SK-N-MC (cell line): ENCODE results near the gene HYI.

Source experiments
- DNase-seq: peaks from one replicate; pipeline ENCODE4 v3.0.0-alpha.2; 2011; ENCODE audit warnings: low read depth, low spot score
- H3K27ac ChIP-seq: fragments of 200-600 bp; sonication (generic); 2 replicates; pipeline ENCODE4 v1.5.1; 2016; ENCODE audit warnings: mixed run types
- H3K36me3 ChIP-seq: fragments of 200-600 bp; sonication (generic); 2 replicates; pipeline ENCODE4 v1.6.1; 2017; ENCODE audit warnings: antibody characterized with exemption, low read length, mixed read lengths; ENCODE audit not compliant: insufficient read depth
- H3K4me3 ChIP-seq: fragments of 200-600 bp; sonication (generic); 2 replicates; pipeline ENCODE4 v1.5.1; 2016
- H3K9ac ChIP-seq: fragments of 200-600 bp; sonication (generic); 2 replicates; pipeline ENCODE4 v1.8.0; 2017; ENCODE audit warnings: mixed run types, mixed read lengths; ENCODE audit not compliant: insufficient read length
- H3K9me3 ChIP-seq: fragments of 200-600 bp; sonication (generic); 2 replicates; pipeline ENCODE4 v1.6.1; 2017; ENCODE audit warnings: low read depth, mild to moderate bottlenecking, antibody characterized with exemption, low read length, moderate library complexity, mixed read lengths
- EZH2 ChIP-seq: fragments of 200-600 bp; sonication (generic); IDR thresholded peaks from one replicate; pipeline ENCODE4 v1.6.1; 2017; ENCODE audit warnings: antibody characterized with exemption
- FOXP2 ChIP-seq: optimal IDR thresholded peaks from 2 replicates; pipeline ENCODE3; 2011; ENCODE audit warnings: mild to moderate bottlenecking, moderate library complexity; ENCODE audit not compliant: insufficient read depth; ENCODE audit errors: extremely low read length, control extremely low read depth
- POLR2AphosphoS5 ChIP-seq: IDR thresholded peaks from 2 replicates; pipeline ENCODE4 v1.6.1; 2012; ENCODE audit warnings: mild to moderate bottlenecking, low read depth, low read length, borderline replicate concordance

HYI gene

DNA sequence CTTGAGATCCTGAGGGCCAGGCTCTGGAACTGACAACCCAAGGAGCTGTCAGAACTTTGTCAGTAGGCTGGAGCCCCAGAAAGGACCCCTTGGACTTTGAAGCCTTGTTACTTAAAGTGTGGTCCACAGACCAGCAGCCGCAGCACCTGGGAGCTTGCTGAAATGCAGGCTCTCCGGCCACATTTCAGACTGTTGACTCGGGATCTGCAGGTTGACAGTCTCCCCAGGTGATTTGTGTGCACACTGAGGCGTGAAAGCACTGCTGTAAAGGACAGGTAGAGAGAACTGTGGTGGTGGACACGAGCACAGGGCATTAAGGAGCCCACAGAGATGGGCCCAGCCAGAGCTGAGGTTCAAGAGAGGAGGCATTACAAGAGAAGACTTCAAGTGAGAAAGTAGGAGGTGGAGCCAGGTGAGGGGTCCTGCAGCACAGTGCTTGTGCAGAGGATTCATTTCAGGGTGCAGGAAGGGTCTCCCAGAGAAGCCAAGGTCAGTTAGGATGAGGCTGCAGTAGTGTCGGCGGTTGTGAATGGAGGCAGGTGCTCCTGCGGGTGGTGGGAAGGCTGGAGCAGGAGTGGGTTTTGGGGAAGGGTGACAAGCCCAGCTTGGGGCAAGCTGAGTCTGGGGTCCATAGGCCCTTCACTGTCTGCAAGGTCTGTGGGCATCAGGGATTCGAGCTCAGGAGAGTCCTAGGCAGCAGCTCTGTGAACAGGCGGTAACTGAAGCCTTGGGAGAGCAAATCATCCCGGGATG, 4.6 kb downstream of the HYI start:
- DNase-seq = no peak
- Histone ChIP-seq H3K9ac (no peak overlapping the region), H3K27ac (no peak overlapping the region), H3K4me3 (no peak overlapping the region), H3K36me3 (peaks cover 32% of the 10 kb centered on the region; the same call in 1 of the 2 replicates), H3K9me3 (no peaks in the 10 kb centered on the region)
- TF ChIP-seq EZH2 = no peak
- TF ChIP-seq FOXP2 = no peak
- TF ChIP-seq POLR2AphosphoS5 = no peak

DNA sequence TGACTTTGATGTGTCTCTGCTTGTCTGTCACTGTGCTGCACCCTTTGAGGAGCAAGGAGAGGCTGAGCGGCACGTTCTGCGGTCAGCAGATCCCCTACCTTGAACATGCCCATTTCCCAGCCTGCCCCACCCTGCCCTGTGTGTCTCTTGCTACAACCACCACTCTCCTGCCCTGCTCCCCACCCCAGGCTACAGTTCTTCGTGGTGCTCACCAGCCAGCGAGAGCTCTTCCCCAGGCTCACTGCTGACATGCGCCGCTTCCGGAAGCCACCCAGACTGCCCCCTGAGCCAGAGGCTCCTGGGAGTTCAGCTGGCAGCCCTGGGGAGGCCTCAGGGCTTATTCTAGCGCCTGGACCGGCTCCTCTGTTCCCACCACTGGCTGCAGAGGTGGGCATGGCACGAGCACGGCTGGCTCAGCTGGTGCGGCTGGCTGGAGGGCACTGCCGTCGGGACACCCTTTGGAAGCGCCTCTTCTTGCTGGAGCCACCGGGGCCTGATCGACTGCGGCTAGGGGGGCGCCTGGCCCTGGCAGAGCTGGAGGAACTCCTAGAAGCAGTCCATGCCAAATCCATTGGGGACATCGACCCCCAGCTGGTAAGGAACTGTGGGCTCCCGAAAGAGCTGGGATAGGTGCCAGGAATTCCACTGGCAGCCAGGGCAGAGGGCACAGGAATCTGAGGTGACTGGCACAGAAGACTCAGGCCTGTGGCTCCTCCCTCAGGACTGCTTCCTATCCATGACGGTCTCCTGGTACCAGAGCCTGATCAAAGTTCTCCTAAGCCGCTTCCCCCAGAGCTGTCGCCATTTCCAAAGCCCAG, 5.6 kb downstream of the HYI start:
- H3K9me3 ChIP-seq = no peaks in the 10 kb centered on the region
- no peak overlapping the region for H3K4me3 ChIP-seq
- H3K27ac ChIP-seq = no peak overlapping the region
- TF ChIP-seq EZH2 (no peak), POLR2AphosphoS5 (no peak), FOXP2 (no peak)
- DNase-seq = no peak
- H3K36me3 ChIP-seq = peaks cover 32% of the 10 kb centered on the region; the same call in 1 of the 2 replicates
- no peak overlapping the region for H3K9ac ChIP-seq

DNA sequence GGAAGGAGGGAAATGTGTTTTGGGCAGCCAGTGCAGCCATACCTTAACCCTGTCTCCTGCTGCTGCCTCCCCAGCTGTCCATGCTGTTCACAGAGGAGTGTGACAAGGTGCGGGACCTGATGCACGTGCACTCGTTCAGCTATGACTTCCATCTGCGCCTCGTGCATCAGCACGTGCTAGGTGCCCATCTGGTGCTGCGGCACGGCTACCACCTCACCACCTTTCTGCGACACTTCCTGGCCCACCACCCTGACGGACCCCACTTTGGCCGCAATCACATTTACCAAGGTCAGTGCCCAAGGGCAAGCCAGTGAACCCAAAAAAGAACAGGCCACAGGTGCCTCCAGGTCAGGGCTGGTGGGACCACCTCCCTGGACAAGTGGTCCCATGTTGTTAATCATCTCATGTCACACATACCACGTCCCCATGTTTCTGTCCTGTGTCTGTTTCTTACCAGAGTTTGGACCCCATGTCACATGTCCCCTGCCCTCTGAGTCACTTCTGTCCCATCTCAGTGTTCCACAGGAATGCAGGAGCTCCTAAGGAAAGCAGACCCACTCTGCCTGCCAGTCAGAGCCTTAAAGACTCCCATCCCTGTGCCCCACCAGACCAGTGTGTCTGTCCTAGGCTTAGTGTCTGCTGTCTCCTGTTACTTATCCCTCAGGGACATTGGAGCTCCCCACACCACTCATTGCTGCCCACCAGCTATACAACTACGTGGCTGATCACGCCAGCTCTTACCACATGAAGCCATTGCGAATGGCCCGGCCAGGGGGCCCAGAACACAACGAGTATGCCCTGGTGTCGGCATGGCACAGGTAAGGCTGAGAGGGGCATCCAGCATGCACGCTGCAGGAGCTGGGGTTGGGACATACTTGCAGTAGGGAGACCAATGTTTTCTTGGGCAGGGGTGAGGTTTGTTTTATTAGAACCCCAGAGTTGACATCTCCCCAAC, 6.6 kb downstream of the HYI start:
- no peak for TF ChIP-seq FOXP2
- TF ChIP-seq EZH2 = no peak
- TF ChIP-seq POLR2AphosphoS5 = no peak; the same call in 1 of the 2 replicates
- Histone ChIP-seq H3K9me3 (no peaks in the 10 kb centered on the region), H3K9ac (no peak overlapping the region), H3K36me3 (peaks cover 32% of the 10 kb centered on the region; the same call in 1 of the 2 replicates), H3K27ac (no peak overlapping the region), H3K4me3 (no peak overlapping the region)
- DNase-seq = no peak

DNA sequence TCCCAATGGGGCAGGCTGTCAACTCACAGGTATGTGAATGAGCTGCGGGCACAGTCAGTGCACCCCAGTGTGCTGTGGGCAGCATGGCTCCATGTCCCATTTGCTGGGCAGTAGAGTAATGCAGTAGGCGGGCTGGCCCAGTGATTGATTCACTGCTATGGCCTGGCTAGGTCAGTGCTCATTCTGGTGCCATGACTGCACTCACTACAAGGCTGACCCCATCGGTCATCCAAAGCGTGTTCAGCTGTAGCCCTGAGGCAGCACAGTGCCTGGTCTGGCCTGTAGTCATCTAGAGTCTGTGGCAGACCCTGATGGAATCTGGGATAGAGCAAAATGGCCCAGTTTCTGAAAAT, 7.4 kb downstream of the HYI start:
- peaks cover 32% of the 10 kb centered on the region; the same call in 1 of the 2 replicates for H3K36me3 ChIP-seq
- H3K9ac ChIP-seq = no peak overlapping the region
- no peak overlapping the region for H3K4me3 ChIP-seq
- no peaks in the 10 kb centered on the region for H3K9me3 ChIP-seq
- TF ChIP-seq EZH2 (no peak), POLR2AphosphoS5 (no peak), FOXP2 (no peak)
- no peak overlapping the region for H3K27ac ChIP-seq
- no peak for DNase-seq

DNA sequence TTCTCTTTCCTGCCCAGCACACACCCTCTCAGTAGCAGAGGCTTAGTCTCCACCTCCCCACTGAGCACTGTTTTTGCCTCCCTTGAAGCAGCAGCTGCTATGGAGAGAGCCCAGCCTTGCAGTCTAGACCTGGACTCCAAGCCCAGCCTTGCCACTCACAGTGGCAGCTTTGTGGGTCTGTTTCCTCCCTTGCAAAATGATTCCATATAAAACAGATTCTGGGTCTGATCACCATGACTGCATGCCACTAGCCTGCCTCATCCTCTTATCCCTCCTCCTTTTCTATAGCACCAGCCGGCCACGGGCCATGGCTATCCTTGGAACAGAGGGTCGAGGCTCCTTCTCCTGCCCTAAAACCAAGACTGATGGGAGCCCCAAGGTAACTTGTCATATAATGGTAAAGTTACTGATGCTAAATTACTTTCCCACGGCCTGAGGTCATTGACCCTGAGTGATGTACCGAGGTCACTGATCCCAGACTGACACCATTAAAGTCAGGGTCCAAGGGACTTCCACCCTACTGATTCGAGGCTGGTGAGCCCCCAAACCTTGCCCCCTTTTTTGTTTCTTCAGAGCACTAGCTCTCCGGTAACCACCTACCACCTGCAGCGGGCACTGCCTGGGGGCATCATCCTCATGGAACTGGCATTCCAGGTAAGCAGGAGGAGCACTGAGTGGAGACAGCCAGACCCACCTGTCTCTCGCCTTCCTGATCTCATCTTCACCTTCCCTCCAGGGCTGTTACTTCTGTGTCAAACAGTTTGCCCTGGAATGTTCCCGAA, 7.9 kb downstream of the HYI start:
- Histone ChIP-seq H3K9me3 (no peaks in the 10 kb centered on the region), H3K27ac (no peak overlapping the region), H3K36me3 (peaks cover 31% of the 10 kb centered on the region; the same call in 1 of the 2 replicates), H3K9ac (no peak overlapping the region), H3K4me3 (no peak overlapping the region)
- no peak for TF ChIP-seq POLR2AphosphoS5
- no peak for TF ChIP-seq FOXP2
- TF ChIP-seq EZH2 = no peak
- no peak for DNase-seq

DNA sequence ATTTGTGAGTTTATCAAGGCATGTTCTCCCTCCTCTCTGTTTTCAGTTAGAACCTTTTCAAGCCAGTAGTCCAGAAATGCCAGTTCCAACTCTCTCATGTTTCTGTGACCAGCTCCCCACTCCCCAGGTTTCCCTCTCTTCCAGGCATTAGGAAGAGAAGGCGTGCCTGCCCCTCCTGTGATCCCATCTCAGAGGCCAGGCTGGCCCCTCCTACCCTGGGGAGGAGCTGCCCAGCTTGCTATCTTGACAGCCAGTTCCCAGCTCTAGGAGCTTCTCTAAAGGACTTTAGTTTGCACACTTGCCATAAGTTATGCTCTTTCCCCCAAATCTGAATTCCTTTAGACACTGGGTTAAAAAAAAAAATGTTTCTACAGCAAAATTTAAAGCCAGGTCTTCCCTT, 8.9 kb downstream of the HYI start:
- DNase-seq = no peak
- peaks cover 23% of the 10 kb centered on the region; the same call in 1 of the 2 replicates for H3K36me3 ChIP-seq

DNA sequence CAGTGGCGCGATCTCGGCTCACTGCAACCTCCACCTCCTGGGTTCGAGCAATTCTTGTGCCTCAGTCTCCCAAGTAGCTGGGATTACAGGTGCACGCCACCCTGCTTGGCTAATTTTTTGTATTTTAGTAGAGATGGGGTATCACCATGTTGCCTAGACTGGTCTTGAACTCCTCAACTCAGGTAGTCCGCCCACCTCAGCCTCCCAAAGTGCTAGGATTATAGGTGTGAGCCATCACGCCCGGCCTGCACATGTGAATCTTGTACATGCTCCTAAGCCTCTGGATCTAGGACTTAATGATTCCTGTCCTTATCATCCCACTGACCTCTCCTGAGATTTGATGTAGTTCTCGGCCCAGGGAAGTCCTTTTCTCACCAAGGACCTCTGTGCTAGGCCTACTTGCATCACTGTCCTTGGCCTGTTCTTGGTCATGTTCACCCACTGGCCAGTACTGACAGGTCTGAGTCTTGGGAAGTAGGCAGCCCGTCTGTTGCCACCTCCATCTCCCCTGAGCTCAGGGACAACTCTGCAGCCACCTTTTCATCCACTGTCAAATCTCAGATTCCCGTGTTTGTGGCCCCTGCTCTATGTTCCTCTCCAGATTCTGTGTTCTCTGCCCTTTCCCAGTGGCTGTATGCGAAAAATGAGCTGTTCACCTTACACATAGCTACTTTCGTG, 9.4 kb downstream of the HYI start:
- DNase-seq = no peak
- Histone ChIP-seq H3K9ac (no peak overlapping the region), H3K36me3 (peaks cover 23% of the 10 kb centered on the region; the same call in 1 of the 2 replicates), H3K27ac (no peak overlapping the region), H3K9me3 (no peaks in the 10 kb centered on the region), H3K4me3 (no peak overlapping the region)
- TF ChIP-seq EZH2 = no peak
- no peak for TF ChIP-seq POLR2AphosphoS5
- no peak for TF ChIP-seq FOXP2

More for the DNA sequence above, 8.9 kb downstream of the HYI start:
- no peak overlapping the region for H3K9ac ChIP-seq
- no peak overlapping the region for H3K27ac ChIP-seq
- H3K4me3 ChIP-seq = no peak overlapping the region
- TF ChIP-seq POLR2AphosphoS5 = no peak
- no peak for TF ChIP-seq EZH2
- no peak for TF ChIP-seq FOXP2
- no peaks in the 10 kb centered on the region for H3K9me3 ChIP-seq
